ENCODE data around the gene TTC19. TPM values are rescaled to one million over a fixed set of nuclear protein-coding genes. Genes with fewer than 3 reads are reported as not detected.

The TTC19 gene
- total and polyA plus RNA-seq, 2 experiments from 2014 or later: 30.3 to 93.5 TPM

- no peaks in the 10 kb centered on the region; the same call in 1 of the 3 replicates for H3K36me3 Mint-ChIP-seq (ENCODE audit: low read depth)
- H3K79me2 ChIP-seq (replicated peaks; ENCODE audit: insufficient read depth): no peaks in the 10 kb centered on the region
- H3K4me1 ChIP-seq (ENCODE audit: insufficient read depth): peaks cover 7% of the 10 kb centered on the region; the same call in 1 of the 2 replicates
- TF ChIP-seq CREB1 (CRISPR knock-in tag; IDR thresholded peaks at IDR 0.05; ENCODE audit: low read depth): no peak
- H3K4me3 Mint-ChIP-seq: no peak overlapping the region; the same call in 2 of the 3 replicates
- H3F3A ChIP-seq (replicated peaks; ENCODE audit: low read depth): no peaks in the 10 kb centered on the region
- H3K36me3 ChIP-seq (ENCODE audit: insufficient read depth): no peaks in the 10 kb centered on the region
- no peak overlapping the region for H3K27ac ChIP-seq (ENCODE audit: low read depth)
- no peak overlapping the region for H3K4me2 ChIP-seq
- H3K9me3 Mint-ChIP-seq: no peaks in the 10 kb centered on the region
- H4K20me1 ChIP-seq (replicated peaks; ENCODE audit: insufficient read depth): no peaks in the 10 kb centered on the region
- H3K4me1 Mint-ChIP-seq: peaks cover 34% of the 10 kb centered on the region
- H3K27ac Mint-ChIP-seq: no peak overlapping the region
- no peak overlapping the region for H2AFZ ChIP-seq
- no peaks in the 10 kb centered on the region for H3K27me3 ChIP-seq (ENCODE audit: insufficient read depth)
- no peaks in the 10 kb centered on the region for H3K9me2 ChIP-seq (ENCODE audit: insufficient read depth)
- ATAC-seq (peak; percentile 40; the same call in 2 of the 3 replicates), DNase-seq (ENCODE audit: low spot score) (peak; percentile 62)
- no peak overlapping the region for H3K4me3 ChIP-seq
- peaks cover 11% of the 10 kb centered on the region for H3K27me3 Mint-ChIP-seq (ENCODE audit: insufficient read depth, low read depth, poor library complexity)
These were observed 43.7 kb upstream of the TTC19 start for GRCh38 chr17:15955793-15956541.

DNA sequence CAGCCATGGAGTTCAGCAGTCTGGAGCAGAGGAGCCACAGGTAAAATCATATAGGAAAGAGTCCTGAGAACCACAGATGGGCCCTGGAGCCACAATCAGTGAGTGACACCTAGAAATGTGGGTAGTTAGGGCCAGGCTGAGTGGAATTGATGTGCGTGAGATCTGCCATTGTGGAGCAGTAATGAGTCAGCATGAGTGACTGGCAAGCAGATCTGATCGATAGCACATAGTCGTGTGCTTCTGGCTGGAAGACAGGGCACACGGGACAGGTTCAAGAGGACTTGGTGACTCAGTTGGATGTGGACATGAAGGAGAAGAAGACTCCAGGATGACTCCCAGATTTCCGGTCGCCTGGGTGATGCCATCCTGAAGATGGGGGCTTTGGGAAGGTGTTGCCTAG is 42.4 kb upstream of the TTC19 start:
- H4K20me1 ChIP-seq (replicated peaks; ENCODE audit: insufficient read depth): no peaks in the 10 kb centered on the region
- H3K4me2 ChIP-seq: no peak overlapping the region
- no peak overlapping the region for H3K4me3 ChIP-seq
- peaks cover 31% of the 10 kb centered on the region for H3K4me1 Mint-ChIP-seq
- no peaks in the 10 kb centered on the region for H3K79me2 ChIP-seq (replicated peaks; ENCODE audit: insufficient read depth)
- no peak overlapping the region for H3K27ac ChIP-seq (ENCODE audit: low read depth)
- no peak overlapping the region for H2AFZ ChIP-seq
- no peaks in the 10 kb centered on the region; the same call in 2 of the 3 replicates for H3K36me3 Mint-ChIP-seq (ENCODE audit: low read depth)
- no peak overlapping the region for H3K27ac Mint-ChIP-seq
- H3K27me3 ChIP-seq (ENCODE audit: insufficient read depth): no peaks in the 10 kb centered on the region
- no peaks in the 10 kb centered on the region for H3K36me3 ChIP-seq (ENCODE audit: insufficient read depth)
- H3K27me3 Mint-ChIP-seq (ENCODE audit: insufficient read depth, low read depth, poor library complexity): peaks cover 11% of the 10 kb centered on the region
- no peak for ATAC-seq
- H3F3A ChIP-seq (replicated peaks; ENCODE audit: low read depth): no peaks in the 10 kb centered on the region
- H3K4me1 ChIP-seq (ENCODE audit: insufficient read depth): peaks cover 7% of the 10 kb centered on the region; the same call in 1 of the 2 replicates
- no peak overlapping the region for H3K4me3 Mint-ChIP-seq
- H3K9me3 Mint-ChIP-seq: no peaks in the 10 kb centered on the region
- no peak for DNase-seq (ENCODE audit: low spot score)
- H3K9me2 ChIP-seq (ENCODE audit: insufficient read depth): no peaks in the 10 kb centered on the region
- TF ChIP-seq STAT1 (IDR thresholded peaks at IDR 0.05; ENCODE audit: unreplicated experiment) (no peak), EZH2 (IDR thresholded peaks at IDR 0.05; ENCODE audit: low read depth, unreplicated experiment) (no peak), CTCF (conservative IDR thresholded peaks at IDR 0.05; ENCODE audit: low read depth in 2 of 2) (no peak), CREB1 (CRISPR knock-in tag; IDR thresholded peaks at IDR 0.05; ENCODE audit: low read depth) (no peak), ZNF114 (CRISPR knock-in tag; IDR thresholded peaks at IDR 0.05) (no peak), NANOG (IDR thresholded peaks at IDR 0.05; ENCODE audit: borderline replicate concordance) (no peak), ETS1 (IDR thresholded peaks at IDR 0.05) (no peak), ZNF331 (CRISPR knock-in tag; IDR thresholded peaks at IDR 0.05; ENCODE audit: low read depth) (no peak), EZH2phosphoT487 (IDR thresholded peaks at IDR 0.05; ENCODE audit: unreplicated experiment) (no peak)
- TF ChIP-seq, protein P1, sequence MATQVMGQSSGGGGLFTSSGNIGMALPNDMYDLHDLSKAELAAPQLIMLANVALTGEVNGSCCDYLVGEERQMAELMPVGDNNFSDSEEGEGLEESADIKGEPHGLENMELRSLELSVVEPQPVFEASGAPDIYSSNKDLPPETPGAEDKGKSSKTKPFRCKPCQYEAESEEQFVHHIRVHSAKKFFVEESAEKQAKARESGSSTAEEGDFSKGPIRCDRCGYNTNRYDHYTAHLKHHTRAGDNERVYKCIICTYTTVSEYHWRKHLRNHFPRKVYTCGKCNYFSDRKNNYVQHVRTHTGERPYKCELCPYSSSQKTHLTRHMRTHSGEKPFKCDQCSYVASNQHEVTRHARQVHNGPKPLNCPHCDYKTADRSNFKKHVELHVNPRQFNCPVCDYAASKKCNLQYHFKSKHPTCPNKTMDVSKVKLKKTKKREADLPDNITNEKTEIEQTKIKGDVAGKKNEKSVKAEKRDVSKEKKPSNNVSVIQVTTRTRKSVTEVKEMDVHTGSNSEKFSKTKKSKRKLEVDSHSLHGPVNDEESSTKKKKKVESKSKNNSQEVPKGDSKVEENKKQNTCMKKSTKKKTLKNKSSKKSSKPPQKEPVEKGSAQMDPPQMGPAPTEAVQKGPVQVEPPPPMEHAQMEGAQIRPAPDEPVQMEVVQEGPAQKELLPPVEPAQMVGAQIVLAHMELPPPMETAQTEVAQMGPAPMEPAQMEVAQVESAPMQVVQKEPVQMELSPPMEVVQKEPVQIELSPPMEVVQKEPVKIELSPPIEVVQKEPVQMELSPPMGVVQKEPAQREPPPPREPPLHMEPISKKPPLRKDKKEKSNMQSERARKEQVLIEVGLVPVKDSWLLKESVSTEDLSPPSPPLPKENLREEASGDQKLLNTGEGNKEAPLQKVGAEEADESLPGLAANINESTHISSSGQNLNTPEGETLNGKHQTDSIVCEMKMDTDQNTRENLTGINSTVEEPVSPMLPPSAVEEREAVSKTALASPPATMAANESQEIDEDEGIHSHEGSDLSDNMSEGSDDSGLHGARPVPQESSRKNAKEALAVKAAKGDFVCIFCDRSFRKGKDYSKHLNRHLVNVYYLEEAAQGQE (IDR thresholded peaks at IDR 0.05; ENCODE audit: unreplicated experiment): no peak
